Hypothalamus (tissue), 51 donors: ENCODE measurements around the gene SEMA5A.

Source experiments
- DNase-seq, 51 donors: peaks; one replicate each; lab custom pipeline; 2025; lab: John Stamatoyannopoulos, UW

The SEMA5A gene

DNA sequence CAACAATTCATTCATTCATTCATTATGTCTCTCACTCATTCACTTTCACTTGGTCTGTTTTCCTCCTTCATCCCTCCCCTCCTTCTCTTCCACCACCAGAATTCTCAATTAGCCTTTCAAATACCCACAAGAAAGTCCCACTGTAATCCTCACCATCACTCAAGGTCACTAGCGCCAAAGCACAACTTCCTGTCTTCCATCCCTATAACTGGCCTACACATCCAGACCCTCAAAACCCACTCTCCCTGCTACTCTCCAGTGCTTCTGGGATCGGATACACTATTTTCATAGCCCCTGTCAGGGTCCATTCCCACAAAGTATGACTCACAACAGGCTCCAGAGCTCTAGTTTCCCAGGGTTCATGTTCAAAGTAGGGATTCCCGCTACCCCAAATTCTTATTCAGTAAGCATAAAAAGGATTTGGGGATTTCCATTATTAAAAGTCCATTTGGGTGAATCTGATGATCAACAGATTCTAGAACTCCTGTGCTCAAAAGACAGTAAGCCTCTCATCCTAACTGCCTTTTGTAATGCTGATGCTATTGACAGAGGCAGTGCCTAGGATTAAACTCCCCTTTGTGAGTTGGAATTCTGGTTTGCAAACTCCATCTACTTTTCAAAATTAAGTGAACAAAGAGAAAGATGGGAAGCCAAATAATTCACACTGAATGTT, 250.9 kb downstream of the SEMA5A start:
- DNase-seq, result no peak

DNA sequence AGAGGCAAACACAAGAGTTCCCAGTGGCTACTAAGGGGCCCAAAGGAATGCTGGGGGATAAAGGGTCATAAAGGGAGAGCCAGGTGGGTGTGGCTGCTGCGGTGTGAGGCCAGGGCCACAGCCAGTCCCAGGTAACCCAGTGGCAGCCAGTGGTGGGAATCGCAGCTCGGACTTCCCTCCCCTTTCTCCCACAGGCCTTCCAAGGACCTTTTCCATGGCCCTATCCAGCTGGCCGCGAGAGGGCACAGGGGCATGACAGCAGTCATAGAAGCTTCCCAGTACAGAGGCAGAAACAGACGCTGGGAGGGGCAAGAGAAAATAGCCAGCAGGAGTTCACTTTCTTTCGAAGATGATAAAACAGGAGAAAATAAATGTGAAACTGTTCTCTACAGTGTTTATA, 257.6 kb downstream of the SEMA5A start:
- DNase-seq, result peak in 23 of 51 donors; percentile 2 to 64 (median 28)

DNA sequence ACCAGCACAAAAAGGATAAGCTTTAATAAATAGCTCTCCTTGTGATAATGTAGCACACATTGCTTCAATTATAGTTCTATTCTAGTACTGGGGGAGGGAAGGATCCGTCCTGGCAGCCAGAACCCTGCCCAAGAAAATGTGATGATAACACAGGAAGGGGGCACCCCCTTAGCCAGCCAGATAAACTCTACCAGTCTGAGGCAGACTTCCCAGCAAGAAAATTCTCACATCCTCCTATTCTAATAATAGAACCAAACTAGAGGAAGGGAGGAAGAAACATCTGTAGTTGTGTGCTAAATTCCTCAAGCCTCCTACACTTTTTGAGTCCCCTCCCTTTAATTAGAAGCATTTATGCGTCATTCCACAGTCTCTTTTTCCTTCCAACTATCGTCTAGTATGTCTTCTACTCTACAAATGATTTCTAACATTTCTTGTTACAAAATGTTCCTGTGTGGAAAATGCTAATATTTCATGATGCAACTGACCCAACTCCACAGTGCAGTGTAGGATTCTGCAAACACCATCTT, 261.0 kb downstream of the SEMA5A start:
- DNase-seq, result no peak

GRCh38 chr5:9284272-9284671, 261.6 kb downstream of the SEMA5A start:
- no peak for DNase-seq

GRCh38 chr5:9283473-9283872, 262.4 kb downstream of the SEMA5A start:
- DNase-seq, result no peak

DNA sequence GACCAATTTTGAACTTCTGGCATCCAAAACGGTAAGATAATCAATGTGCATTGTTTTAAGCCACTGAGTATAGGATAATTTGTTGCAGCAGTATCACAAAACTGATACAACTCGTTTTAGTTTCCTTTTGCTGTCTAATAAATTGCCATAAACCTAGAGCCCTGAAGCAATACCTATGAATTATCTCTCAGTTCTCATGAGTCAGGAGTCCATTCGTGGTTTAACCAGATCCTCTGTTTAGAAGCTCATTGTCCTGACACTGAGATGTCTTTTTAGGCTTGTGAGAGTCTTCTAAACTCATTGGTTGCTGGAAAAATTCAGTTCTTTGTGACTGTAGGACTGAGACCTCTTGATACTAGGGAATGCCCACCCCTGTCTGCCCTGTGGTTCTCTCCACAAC, 262.9 kb downstream of the SEMA5A start:
- no peak for DNase-seq

DNA sequence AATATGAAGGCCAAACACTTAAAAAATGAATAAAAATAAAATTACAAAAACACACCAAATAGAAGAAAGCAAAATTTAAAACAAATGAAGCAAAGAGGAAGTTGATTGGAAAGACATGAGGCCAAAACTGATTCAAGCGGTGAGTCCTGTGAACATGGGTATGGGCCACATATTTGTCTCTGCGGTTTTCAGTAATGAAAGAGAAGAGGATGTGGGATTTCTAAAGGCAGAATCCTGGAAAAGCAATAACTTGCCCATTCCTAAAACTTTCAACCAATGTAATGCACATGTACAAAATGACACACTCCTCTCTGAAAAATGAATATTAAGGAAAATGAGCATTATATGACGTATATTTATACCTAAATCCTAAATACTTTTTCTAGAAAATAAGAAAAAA, 263.7 kb downstream of the SEMA5A start:
- DNase-seq, result no peak

DNA sequence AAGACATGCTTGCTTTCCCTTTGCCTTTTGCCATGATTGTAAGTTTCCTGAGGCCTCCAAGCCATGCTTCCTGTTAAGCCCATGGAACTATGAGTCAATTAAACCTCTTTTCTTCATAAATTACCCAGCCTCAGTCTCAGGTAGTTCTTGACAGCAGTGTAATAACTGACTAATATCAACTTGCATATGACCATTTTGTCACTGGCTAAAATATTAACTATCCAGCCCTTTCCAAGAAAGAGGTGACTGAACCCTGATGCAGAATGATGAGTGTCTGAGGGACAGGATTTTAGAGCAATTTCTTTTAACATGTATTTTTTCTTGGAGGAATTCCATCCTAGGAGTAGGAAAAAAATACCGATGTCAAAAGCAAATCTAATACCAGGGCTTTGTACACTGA, 266.1 kb downstream of the SEMA5A start:
- no peak for DNase-seq

DNA sequence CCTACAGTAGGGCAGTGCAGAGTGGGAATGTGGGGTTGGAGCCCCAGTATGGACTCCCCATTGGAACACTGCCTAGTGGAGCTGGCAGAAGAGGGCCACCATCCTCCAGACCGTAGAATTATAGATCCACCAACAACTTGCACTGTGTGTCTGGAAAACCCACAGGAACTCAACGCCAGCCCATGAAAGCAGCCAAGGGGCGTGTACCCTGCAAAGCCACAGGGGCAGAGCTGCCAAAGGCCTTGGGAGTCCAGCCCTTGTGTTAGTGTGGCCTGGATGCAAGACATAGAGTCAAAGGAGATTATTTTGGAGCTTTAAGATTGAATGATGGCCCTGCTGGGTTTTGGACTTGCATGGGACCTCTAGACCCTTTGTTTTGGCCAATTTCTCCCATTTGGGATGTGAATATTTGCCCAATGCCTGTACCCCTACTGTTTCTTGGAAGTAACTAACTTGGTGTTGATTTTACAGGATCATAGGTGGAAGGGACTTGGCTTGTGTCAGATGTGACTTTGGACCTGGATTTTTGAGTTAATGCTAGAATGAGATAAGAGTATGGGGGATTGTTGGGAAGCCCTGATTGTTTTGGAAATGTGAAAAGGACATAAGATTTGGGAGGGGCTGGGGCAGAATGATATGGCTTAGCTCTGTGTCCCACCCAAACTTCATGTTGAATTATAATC, 266.8 kb downstream of the SEMA5A start:
- DNase-seq, result no peak

- no peak for DNase-seq
Observed at GRCh38 chr5:9269014-9269413, 276.9 kb downstream of the SEMA5A start.

GRCh38 chr5:9268226-9268625, 277.6 kb downstream of the SEMA5A start:
- no peak for DNase-seq

- DNase-seq, result no peak
Observed at GRCh38 chr5:9265441-9266287, 280.2 kb downstream of the SEMA5A start.

DNA sequence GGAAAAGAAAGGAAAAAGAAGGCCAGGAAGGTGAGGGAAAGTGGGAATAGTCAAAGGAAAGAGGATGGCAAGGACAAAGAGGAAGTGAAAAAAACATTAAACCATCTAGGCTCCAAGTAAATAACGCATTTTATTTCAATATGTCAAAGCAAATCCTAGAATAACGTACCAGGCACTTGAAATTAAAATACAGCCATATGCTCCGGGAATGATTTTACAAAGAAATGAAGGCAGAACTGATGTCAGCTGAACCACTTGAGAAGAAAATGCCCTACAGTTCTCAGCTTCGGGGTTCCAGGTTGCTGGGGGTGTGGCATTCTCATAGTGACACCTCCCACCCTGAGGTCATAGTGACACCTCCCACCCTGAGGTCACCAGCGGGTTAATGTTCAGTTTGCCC, 281.6 kb downstream of the SEMA5A start:
- DNase-seq, result no peak

- no peak for DNase-seq
Observed at GRCh38 chr5:9263656-9264055, 282.2 kb downstream of the SEMA5A start.

GRCh38 chr5:9251379-9251980, 294.4 kb downstream of the SEMA5A start:
- no peak for DNase-seq

DNA sequence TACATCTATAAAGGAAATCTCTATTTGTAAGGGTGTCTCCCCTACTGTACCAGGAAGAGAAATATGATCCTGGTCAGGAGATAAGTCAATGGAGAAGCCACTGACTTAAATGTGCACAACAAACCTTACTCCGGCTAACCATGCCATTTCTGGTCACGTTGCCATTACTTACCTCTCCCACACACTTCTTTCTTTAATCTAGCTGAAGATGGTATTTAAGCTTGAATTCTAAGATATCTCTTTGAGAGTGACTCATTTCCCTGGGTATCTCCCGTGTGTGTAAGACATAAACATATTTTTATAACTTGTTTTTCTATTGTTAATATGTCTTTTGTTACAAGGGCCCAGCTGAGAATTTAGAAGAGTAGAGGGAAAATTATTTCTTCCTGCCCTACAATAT, 296.6 kb downstream of the SEMA5A start:
- no peak for DNase-seq

DNA sequence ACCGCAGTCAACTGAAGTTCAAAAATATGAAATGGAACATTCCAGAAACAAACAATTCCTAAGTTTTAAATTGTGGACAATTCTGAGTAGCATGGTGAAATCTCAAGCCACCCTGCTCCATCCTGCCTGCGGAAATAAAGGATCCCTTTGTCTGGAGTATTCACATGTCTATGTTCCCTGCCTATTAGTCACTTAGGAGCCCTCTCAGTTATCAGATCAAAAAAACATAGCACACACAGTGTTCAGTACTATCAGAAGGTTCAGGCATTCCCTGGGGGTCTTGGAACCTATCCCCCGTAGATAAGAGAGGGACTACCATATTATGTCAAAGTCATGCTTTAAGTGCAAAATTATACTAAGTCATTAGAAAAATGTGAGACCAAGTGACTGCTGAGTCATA, 300.8 kb downstream of the SEMA5A start:
- peak in 1 of 51 donors; percentile 36 for DNase-seq

GRCh38 chr5:9244417-9244816, 301.5 kb downstream of the SEMA5A start:
- DNase-seq, result no peak

DNA sequence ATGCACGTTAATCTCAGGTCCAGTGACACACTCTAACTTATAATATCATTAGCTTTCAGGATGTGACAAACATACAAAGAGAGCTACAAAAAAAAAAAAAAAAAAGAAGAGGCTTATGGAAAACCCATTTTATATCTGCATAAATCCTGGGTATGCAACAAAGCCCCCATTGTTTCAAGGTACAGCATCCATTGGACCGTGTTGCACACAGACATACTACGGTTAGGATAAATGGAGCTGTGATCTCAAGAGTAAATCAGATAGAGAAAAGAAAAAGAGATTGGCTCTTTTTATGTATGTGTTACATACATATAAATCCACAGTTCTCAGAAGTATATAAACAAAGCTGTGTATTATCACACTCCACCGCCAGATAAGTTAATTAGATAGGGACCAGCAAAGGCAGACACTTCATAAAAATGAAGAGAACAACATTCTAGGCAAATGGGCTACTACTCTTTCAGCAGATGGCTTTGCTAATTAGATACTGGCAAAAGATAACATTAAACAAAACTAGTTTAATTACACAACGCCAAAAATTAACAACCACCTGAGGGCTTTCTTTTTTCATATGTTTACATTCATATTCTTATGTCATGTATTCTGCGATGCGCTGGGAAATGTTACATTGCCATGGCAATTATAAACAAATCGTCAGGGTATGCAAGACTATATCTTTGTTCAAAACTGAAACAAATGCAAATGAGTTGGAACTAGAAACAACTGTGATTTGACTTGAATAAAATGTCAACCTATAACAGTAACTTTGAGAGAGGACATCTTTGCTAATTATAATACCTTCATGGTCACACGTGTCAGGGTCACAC, 304.2 kb downstream of the SEMA5A start:
- peak in 1 of 51 donors; percentile 13 for DNase-seq

- DNase-seq, result no peak
Observed at GRCh38 chr5:9240431-9240830, 305.4 kb downstream of the SEMA5A start.
